ENCODE data around the gene MCUR1. TPM values are rescaled to one million over a fixed set of nuclear protein-coding genes. Genes with fewer than 3 reads are reported as not detected.

The MCUR1 gene
- total RNA-seq, 1 experiment from 2014 or later, result 33.1 TPM

DNA sequence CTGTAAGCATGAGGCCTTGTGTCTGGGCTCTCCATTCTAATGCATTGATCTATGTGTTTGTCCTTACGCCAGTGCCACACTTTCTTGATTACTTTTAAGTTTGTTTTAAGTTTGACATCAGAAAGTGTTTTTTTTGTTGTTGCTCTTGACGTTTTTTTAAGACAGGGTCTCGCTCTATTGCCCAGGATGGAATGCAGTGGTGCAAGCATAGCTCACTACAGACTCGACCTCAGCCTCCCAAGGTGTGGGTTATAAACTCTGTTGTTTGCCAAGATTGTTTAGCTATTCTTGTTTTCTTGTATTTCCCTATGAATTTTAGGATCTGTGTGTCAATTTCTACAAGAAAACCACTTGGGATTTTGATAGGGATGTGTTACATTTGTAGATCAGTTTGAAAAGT is 5.6 kb downstream of the MCUR1 start:
- ChIA-PET CTCF (no interaction called here), POLR2A (no interaction called here)
- no peaks in the 10 kb centered on the region for H3K9me3 ChIP-seq (ENCODE audit: control insufficient read depth, insufficient read depth, low read depth, low read length)
- ATAC-seq (no peak), DNase-seq (ENCODE audit: low read depth, low spot score) (no peak)
- no TSS peak for BruUV-seq (replicated peaks)
- H3K27me3 ChIP-seq (ENCODE audit: control insufficient read depth, insufficient read depth, low read length), result no peaks in the 10 kb centered on the region
- no peak overlapping the region for H3K4me3 ChIP-seq (ENCODE audit: low read depth in 2 of 2, low read length in 2 of 2)
- intact Hi-C loops (cut with micrococcal nuclease; ENCODE audit: unreplicated experiment) (no loop called here), in situ Hi-C loops (cut with HindIII; ENCODE audit: low pct_unique_long_range_greater_than_20kb, low sequenced_read_pairs) (no loop called here)
- no peak overlapping the region for H3K27ac ChIP-seq (ENCODE audit: low read length)
- H3K4me1 ChIP-seq (ENCODE audit: control insufficient read depth, insufficient read depth, low read length), result peaks cover 18% of the 10 kb centered on the region
- 0 out of 2 replicates have a peak, but pooled peaks cover 4% of the 10 kb centered on the region for H3K36me3 ChIP-seq (ENCODE audit: control insufficient read depth, insufficient read depth, low read length)
- no peak for TF ChIP-seq SIN3A (IDR thresholded peaks at IDR 0.05; ENCODE audit: borderline replicate concordance, insufficient read depth, low read depth, low read length)
- TF ChIP-seq, protein P1, sequence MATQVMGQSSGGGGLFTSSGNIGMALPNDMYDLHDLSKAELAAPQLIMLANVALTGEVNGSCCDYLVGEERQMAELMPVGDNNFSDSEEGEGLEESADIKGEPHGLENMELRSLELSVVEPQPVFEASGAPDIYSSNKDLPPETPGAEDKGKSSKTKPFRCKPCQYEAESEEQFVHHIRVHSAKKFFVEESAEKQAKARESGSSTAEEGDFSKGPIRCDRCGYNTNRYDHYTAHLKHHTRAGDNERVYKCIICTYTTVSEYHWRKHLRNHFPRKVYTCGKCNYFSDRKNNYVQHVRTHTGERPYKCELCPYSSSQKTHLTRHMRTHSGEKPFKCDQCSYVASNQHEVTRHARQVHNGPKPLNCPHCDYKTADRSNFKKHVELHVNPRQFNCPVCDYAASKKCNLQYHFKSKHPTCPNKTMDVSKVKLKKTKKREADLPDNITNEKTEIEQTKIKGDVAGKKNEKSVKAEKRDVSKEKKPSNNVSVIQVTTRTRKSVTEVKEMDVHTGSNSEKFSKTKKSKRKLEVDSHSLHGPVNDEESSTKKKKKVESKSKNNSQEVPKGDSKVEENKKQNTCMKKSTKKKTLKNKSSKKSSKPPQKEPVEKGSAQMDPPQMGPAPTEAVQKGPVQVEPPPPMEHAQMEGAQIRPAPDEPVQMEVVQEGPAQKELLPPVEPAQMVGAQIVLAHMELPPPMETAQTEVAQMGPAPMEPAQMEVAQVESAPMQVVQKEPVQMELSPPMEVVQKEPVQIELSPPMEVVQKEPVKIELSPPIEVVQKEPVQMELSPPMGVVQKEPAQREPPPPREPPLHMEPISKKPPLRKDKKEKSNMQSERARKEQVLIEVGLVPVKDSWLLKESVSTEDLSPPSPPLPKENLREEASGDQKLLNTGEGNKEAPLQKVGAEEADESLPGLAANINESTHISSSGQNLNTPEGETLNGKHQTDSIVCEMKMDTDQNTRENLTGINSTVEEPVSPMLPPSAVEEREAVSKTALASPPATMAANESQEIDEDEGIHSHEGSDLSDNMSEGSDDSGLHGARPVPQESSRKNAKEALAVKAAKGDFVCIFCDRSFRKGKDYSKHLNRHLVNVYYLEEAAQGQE (IDR thresholded peaks at IDR 0.05; ENCODE audit: insufficient read depth in 1 of 2, low read depth in 2 of 2, low read length in 1 of 2), result no peak

DNA sequence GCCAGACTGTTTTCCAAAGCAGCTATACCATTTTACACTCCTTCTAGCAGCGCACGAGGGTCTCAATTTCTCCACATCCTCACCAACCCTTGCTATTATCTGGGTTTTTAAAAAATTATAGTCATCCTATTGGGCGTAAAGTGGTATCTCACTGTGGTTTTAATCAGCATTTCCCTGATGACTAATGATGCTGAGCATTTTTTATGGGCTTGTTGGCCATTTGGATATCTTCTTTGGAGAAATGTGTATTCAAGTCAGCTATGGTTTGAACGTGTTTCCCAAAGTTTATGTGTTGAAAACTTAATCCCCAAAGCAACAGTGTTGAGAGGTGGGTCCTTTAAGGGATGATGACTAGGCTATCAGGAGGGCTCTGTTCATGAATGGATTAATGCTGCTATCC is 6.7 kb downstream of the MCUR1 start:
- in situ Hi-C loops (cut with HindIII; ENCODE audit: low pct_unique_long_range_greater_than_20kb, low sequenced_read_pairs) (no loop called here), intact Hi-C loops (cut with micrococcal nuclease; ENCODE audit: unreplicated experiment) (no loop called here)
- no peaks in the 10 kb centered on the region for H3K9me3 ChIP-seq (ENCODE audit: control insufficient read depth, insufficient read depth, low read depth, low read length)
- no peak overlapping the region for H3K27ac ChIP-seq (ENCODE audit: low read length)
- TF ChIP-seq TCF7L2 (IDR thresholded peaks at IDR 0.05; ENCODE audit: low read depth, low read length) (no peak), SIN3A (IDR thresholded peaks at IDR 0.05; ENCODE audit: borderline replicate concordance, insufficient read depth, low read depth, low read length) (no peak), POLR2AphosphoS5 (IDR thresholded peaks at IDR 0.05; ENCODE audit: low read depth, low read length) (no peak)
- TF ChIP-seq, protein P1 (IDR thresholded peaks at IDR 0.05; ENCODE audit: insufficient read depth in 1 of 2, low read depth in 2 of 2, low read length in 1 of 2), result no peak
- TF ChIP-seq, protein P2, sequence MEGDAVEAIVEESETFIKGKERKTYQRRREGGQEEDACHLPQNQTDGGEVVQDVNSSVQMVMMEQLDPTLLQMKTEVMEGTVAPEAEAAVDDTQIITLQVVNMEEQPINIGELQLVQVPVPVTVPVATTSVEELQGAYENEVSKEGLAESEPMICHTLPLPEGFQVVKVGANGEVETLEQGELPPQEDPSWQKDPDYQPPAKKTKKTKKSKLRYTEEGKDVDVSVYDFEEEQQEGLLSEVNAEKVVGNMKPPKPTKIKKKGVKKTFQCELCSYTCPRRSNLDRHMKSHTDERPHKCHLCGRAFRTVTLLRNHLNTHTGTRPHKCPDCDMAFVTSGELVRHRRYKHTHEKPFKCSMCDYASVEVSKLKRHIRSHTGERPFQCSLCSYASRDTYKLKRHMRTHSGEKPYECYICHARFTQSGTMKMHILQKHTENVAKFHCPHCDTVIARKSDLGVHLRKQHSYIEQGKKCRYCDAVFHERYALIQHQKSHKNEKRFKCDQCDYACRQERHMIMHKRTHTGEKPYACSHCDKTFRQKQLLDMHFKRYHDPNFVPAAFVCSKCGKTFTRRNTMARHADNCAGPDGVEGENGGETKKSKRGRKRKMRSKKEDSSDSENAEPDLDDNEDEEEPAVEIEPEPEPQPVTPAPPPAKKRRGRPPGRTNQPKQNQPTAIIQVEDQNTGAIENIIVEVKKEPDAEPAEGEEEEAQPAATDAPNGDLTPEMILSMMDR (IDR thresholded peaks at IDR 0.05), result no peak
- CTCF ChIA-PET, result interaction anchor here (0.6 to 0.7 kb wide), 2 partner anchors 12 to 258 kb away, joined by 3 to 4 read pairs; no protein-coding TSS in a partner anchor
- peaks cover 15% of the 10 kb centered on the region for H3K4me1 ChIP-seq (ENCODE audit: control insufficient read depth, insufficient read depth, low read length)
- H3K36me3 ChIP-seq (ENCODE audit: control insufficient read depth, insufficient read depth, low read length), result peaks cover 4% of the 10 kb centered on the region; the same call in 1 of the 2 replicates
- no peak overlapping the region for H3K4me3 ChIP-seq (ENCODE audit: low read depth in 2 of 2, low read length in 2 of 2)
- BruUV-seq (replicated peaks), result no TSS peak
- ATAC-seq, result no peak
- DNase-seq (ENCODE audit: low read depth, low spot score), result no peak
- H3K27me3 ChIP-seq (ENCODE audit: control insufficient read depth, insufficient read depth, low read length), result no peaks in the 10 kb centered on the region
- POLR2A ChIA-PET, result no interaction called here

Data from Panc1 (cell line).